A549 (cell line): ENCODE measurements around the gene SMARCD1. TPM values are rescaled to one million over a fixed set of nuclear protein-coding genes. Genes with fewer than 3 reads are reported as not detected.

ENCODE experiments used
- ATAC-seq, 2 experiments: fragments of 200-7000 bp in 1 of 2; fragments of >200 bp in 1 of 2; cut with Nextera tagmentation in 1 of 2; cut with Tn5 transposase in 1 of 2; 3 replicates each; pipeline versions ENCODE4 v1.8.0 to v1.9.1; 2018 to 2020; ENCODE audit warnings: mild to moderate bottlenecking in 1 of 2, moderate library complexity in 1 of 2
- CTCF ChIA-PET: fragments of 300-600 bp; sonication (Branson Sonifier 250); formaldehyde crosslinking; extraction: SDS; loops from one replicate; lab custom pipeline; 2021; ENCODE audit warnings: antibody characterized with exemption, inconsistent platforms; lab: Yijun Ruan, JAX
- POLR2A ChIA-PET: fragments of 350-600 bp; formaldehyde crosslinking; extraction: SDS; loops from one replicate; lab custom pipeline; 2021; ENCODE audit warnings: antibody characterized with exemption, inconsistent platforms; lab: Yijun Ruan, JAX
- DNase-seq, 2 experiments: peaks; one replicate each; pipeline versions ENCODE4 v3.0.0 to v3.0.0-alpha.2; 2011 to 2016; ENCODE audit warnings: low read depth in 1 of 2, low spot score in 1 of 2
- FAIRE-seq: peaks from 2 replicates; lab custom pipeline; 2011; peaks lifted over from hg19 to GRCh38; lab: Jason Lieb, UNC
- H3K27ac ChIP-seq, 2 experiments: fragments of >200 bp; sonication (Bioruptor Twin); formaldehyde crosslinking; 3 replicates each; pipeline ENCODE4 v1.5.1; 2016 to 2017
- H3K4me1 ChIP-seq: fragments of >200 bp; sonication (Bioruptor Twin); formaldehyde crosslinking; 3 replicates; pipeline ENCODE4 v1.6.1; 2016
- H3K4me2 ChIP-seq: fragments of >200 bp; sonication (Bioruptor Twin); formaldehyde crosslinking; 3 replicates; pipeline ENCODE4 v1.6.1; 2016
- H3K4me3 ChIP-seq: fragments of >200 bp; sonication (Bioruptor Twin); formaldehyde crosslinking; 3 replicates; pipeline ENCODE4 v1.5.1; 2016
- H3K9me3 ChIP-seq: fragments of >200 bp; sonication (Bioruptor Twin); formaldehyde crosslinking; 3 replicates; pipeline ENCODE4 v1.6.1; 2016
- CBX2 ChIP-seq: fragments of 200-600 bp; sonication (generic); IDR thresholded peaks from 2 replicates; pipeline ENCODE4 v1.6.1; 2016; ENCODE audit warnings: low read depth, mild to moderate bottlenecking, borderline replicate concordance
- CHD2 ChIP-seq: fragments of 150-350 bp; IDR thresholded peaks from 2 replicates; pipeline ENCODE4 v1.6.1; 2014; ENCODE audit warnings: low read length; ENCODE audit not compliant: partially characterized antibody
- EP300 ChIP-seq, 2 experiments: fragments of >200 bp; sonication (Bioruptor Twin); formaldehyde crosslinking; IDR thresholded peaks; 2 replicates in 1 of 2; 3 replicates in 1 of 2; pipeline ENCODE4 v1.6.1; 2016 to 2017
- FOXS1 ChIP-seq: fragments of 250-450 bp; sonication (Bioruptor Pico); IDR thresholded peaks from 2 replicates; pipeline ENCODE4 v1.5.0; 2020; ENCODE audit warnings: mild to moderate bottlenecking, moderate library complexity
- HEYL ChIP-seq: fragments of 250-450 bp; sonication (Bioruptor Pico); IDR thresholded peaks from 2 replicates; pipeline ENCODE4 v1.8.0; 2021; ENCODE audit warnings: mild to moderate bottlenecking, moderate library complexity
- HOXB13 ChIP-seq: fragments of 250-450 bp; sonication (Bioruptor Pico); IDR thresholded peaks from 2 replicates; pipeline ENCODE4 v1.5.0; 2020; ENCODE audit warnings: low read depth, mild to moderate bottlenecking, moderate library complexity
- HOXB5 ChIP-seq: fragments of 250-450 bp; sonication (Bioruptor Pico); IDR thresholded peaks from 2 replicates; pipeline ENCODE4 v1.5.0; 2020; ENCODE audit warnings: mild to moderate bottlenecking, moderate library complexity
- JUN ChIP-seq, 2 experiments: fragments of >200 bp; sonication (Bioruptor Twin); formaldehyde crosslinking; IDR thresholded peaks; 2 replicates in 1 of 2; 3 replicates in 1 of 2; pipeline ENCODE4 v1.6.1; 2016 to 2017
- KDM1A ChIP-seq: fragments of 200-600 bp; sonication (generic); IDR thresholded peaks from 2 replicates; pipeline ENCODE4 v1.6.1; 2016; ENCODE audit warnings: low read depth, mild to moderate bottlenecking
- NFE2L2 ChIP-seq: fragments of 150-350 bp; conservative IDR thresholded peaks from 2 replicates; pipeline ENCODE4 v1.6.1; 2014; ENCODE audit warnings: low read length
- NPAS2 ChIP-seq: fragments of 250-450 bp; sonication (Bioruptor Pico); IDR thresholded peaks from 2 replicates; pipeline ENCODE4 v1.8.0; 2022; ENCODE audit warnings: mild to moderate bottlenecking, moderate library complexity, borderline replicate concordance
- NR3C1 ChIP-seq: fragments of >200 bp; sonication (Bioruptor Twin); formaldehyde crosslinking; IDR thresholded peaks from 3 replicates; pipeline ENCODE4 v1.6.1; 2017
- RARB ChIP-seq: fragments of 250-450 bp; sonication (Bioruptor Pico); IDR thresholded peaks from 2 replicates; pipeline ENCODE4 v1.8.0; 2021; ENCODE audit warnings: mild to moderate bottlenecking, moderate library complexity
- RFX5 ChIP-seq: fragments of 450-650 bp; IDR thresholded peaks from 2 replicates; pipeline ENCODE4 v1.7.1; 2014; ENCODE audit warnings: antibody characterized with exemption, mild to moderate bottlenecking, moderate library complexity
- RNF2 ChIP-seq: fragments of 200-600 bp; sonication (generic); IDR thresholded peaks from 2 replicates; pipeline ENCODE4 v1.6.1; 2016; ENCODE audit warnings: low read depth, mild to moderate bottlenecking, antibody characterized with exemption, moderate library complexity, borderline replicate concordance
- WGBS: methylation state at CpG from one replicate; pipeline ENCODE4 v1.1.6; 2017; ENCODE audit errors: missing lambda C conversion rate; 5-methylcytosine and 5-hydroxymethylcytosine counted together
- polyA plus RNA-seq, 4 experiments: library from polyadenylated mRNA; depleted of rRNA in 3 of 4; stranded (reverse); fragments of >200 nt; fragmentation: RNase III in 1 of 4; extraction: RNeasy Plus Mini Kit Qiagen cat#74134 plus additional on column Dnase treatment in 1 of 4; gene quantifications; 2 replicates in 3 of 4; 3 replicates in 1 of 4; pipeline ENCODE4 v1.2.3, GENCODE V29; 2011 to 2017
- TF ChIP-seq, protein P1 (sequence below): IDR thresholded peaks from 2 replicates; pipeline ENCODE4 v1.6.1; 2012; ENCODE audit warnings: low read depth, borderline replicate concordance
- TF ChIP-seq, protein P2 (sequence below): IDR thresholded peaks from 2 replicates; pipeline ENCODE4 v1.6.1; 2012
- TF ChIP-seq, protein P3 (sequence below): fragments of >200 bp; sonication (Bioruptor Twin); formaldehyde crosslinking; IDR thresholded peaks from 2 replicates; pipeline ENCODE4 v1.6.1; 2016

The SMARCD1 gene
- polyA plus RNA-seq, 2 of the 4 experiments (the other 2 are of a cell fraction), result 62.5 to 80.7 TPM

DNA sequence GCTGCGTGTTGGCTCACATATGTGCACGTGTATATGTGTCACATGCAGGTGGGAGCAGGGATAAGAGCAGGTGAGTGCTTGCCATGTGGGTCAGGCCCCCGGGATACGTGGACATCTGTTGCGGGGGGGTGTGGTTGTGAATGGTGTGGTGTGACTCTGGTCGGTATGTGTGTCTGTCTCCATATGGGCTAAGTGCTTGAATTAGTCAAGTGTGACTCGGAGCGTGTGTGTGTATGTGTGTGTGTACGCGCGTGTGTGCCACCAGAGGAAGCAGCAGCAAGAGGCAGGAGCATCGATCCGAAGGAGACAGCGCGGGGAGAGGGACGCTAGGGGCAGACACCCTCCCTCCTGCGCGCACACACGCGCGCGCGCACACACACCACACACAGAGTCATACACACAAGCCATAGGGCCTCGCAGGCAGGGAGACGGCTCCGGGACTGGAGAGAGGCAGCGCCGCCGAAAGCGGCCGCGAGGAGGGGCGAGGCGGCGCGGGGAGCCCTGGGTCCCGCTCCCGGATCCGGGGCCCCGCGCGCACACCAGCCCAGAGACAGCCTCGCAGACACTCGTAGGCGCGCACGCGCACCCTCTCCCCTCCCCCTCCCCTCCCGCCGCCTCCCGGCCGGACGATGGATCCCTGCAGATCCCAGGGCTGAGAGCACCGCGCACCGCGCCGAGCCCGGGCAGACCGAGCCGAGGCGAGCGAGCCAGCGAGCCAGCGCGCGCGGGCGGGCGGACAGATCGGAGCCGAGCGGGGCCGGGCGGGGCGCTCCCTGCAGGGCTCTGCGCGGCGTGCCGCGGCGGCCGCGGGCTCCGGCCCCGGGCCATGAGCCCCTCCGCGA lies 27.9 kb upstream of the SMARCD1 start, which contains the start of gene ASIC1:
ASIC1 (plus strand) TSS at position 597 of the 842 bp plus-strand sequence. CDS start 1,171 bp downstream, outside the sequence.
- Histone ChIP-seq H3K9me3 (no peaks in the 10 kb centered on the region), H3K27ac (peak within 1 kb of the TSS; percentile 79 to 90), H3K4me2 (peak within 1 kb of the TSS; percentile 94), H3K4me1 (peaks cover 18% of the 10 kb centered on the region), H3K4me3 (peak within 1 kb of the TSS; percentile 85)
- FAIRE-seq (no peak), DNase-seq (peak; percentile 70 to 83), ATAC-seq (peak; percentile 72 to 81)
- WGBS, result 2% methylated on average over 32 of the region's 88 CpGs
- TF ChIP-seq, protein P1, sequence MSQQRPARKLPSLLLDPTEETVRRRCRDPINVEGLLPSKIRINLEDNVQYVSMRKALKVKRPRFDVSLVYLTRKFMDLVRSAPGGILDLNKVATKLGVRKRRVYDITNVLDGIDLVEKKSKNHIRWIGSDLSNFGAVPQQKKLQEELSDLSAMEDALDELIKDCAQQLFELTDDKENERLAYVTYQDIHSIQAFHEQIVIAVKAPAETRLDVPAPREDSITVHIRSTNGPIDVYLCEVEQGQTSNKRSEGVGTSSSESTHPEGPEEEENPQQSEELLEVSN, result peak; percentile 72; the same call in 1 of the 2 replicates
- TF ChIP-seq RARB (CRISPR knock-in tag) (no peak), NPAS2 (CRISPR knock-in tag) (no peak), HOXB5 (CRISPR knock-in tag) (no peak), HOXB13 (CRISPR knock-in tag) (no peak), HEYL (no peak), EP300 (IDR thresholded peaks at IDR 0.05) (no peak), NFE2L2 (no peak), KDM1A (no peak), JUN (IDR thresholded peaks at IDR 0.05) (peak in 1 of 2 experiments; percentile 24; a peak in 1 of 5 replicates), FOXS1 (CRISPR knock-in tag) (no peak)
- TF ChIP-seq, protein P2, sequence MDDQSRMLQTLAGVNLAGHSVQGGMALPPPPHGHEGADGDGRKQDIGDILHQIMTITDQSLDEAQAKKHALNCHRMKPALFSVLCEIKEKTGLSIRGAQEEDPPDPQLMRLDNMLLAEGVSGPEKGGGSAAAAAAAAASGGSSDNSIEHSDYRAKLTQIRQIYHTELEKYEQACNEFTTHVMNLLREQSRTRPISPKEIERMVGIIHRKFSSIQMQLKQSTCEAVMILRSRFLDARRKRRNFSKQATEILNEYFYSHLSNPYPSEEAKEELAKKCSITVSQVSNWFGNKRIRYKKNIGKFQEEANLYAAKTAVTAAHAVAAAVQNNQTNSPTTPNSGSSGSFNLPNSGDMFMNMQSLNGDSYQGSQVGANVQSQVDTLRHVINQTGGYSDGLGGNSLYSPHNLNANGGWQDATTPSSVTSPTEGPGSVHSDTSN, result no peak
- POLR2A ChIA-PET, result interaction anchor here (1.0 kb wide), 1 partner anchor 13 kb away, joined by 3 read pairs; no protein-coding TSS in a partner anchor
- CTCF ChIA-PET, result interaction anchor here (0.8 to 33.6 kb wide), 29 partner anchors 9 to 945 kb away, joined by 3 to 708 read pairs (median 10); partner anchors contain the start of genes AQP2, AQP5, AQP6 and RACGAP1

DNA sequence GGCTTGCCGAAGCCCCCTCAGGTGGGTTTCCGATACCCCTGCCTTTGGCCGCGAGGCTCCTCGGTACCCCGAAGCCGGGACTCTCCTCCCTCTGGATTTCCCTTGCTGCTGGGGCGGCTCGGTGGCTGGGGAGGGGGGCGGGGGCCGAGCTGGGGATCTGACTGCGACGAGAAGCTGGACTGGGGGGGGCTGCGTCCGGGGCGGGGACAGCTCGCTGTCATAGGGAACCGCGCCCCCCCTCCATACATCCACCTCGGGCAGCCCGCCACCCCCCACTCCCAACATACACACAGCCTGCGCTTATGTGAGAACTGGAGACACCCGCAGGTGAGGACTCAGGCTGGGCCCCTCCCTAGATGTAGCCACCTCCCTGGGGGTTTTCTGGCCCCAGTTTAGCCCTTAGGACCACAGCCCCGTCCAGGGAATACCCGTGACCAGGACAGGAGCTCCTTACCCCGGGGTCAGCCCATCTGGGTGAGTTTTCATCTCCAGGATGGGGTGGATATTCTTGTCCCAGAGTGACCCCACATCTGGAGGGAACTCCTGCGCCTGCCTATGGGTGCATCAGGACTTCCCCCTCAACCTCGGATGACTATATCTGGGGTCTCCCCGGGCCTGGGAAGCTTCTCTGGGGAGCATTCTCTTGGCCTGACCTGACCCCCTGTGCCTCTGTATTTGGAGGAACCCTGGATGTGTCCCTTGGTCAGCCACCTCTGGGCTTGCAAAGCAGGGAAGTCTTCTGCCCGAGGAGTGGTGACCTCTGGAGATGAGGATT lies 27.1 kb upstream of the SMARCD1 start:
- DNase-seq, result no peak
- ATAC-seq, result peak in 1 of 2 experiments; percentile 4; a peak in 1 of 6 replicates
- TF ChIP-seq RNF2 (no peak; the same call in 1 of the 2 replicates), CHD2 (no peak), NPAS2 (CRISPR knock-in tag) (no peak), CBX2 (no peak), NR3C1 (no peak), RFX5 (no peak), FOXS1 (CRISPR knock-in tag) (no peak)
- TF ChIP-seq, protein P2, result no peak
- TF ChIP-seq, protein P3, sequence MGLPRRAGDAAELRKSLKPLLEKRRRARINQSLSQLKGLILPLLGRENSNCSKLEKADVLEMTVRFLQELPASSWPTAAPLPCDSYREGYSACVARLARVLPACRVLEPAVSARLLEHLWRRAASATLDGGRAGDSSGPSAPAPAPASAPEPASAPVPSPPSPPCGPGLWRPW, result no peak
- Histone ChIP-seq H3K4me3 (peak overlapping the region; percentile 85), H3K4me1 (peaks cover 18% of the 10 kb centered on the region), H3K27ac (peak overlapping the region; percentile 79 to 90), H3K9me3 (no peaks in the 10 kb centered on the region), H3K4me2 (peak overlapping the region; percentile 94)
- WGBS, result 42% methylated on average over 22 of the region's 30 CpGs
- no peak for FAIRE-seq
- CTCF ChIA-PET, result interaction anchor here (0.6 to 33.6 kb wide), 13 partner anchors 8 to 946 kb away, joined by 3 to 708 read pairs (median 5); partner anchors contain the start of genes AQP5, AQP6 and SMARCD1
- POLR2A ChIA-PET, result interaction anchor here (1.0 kb wide), 1 partner anchor 13 kb away, joined by 3 read pairs; no protein-coding TSS in a partner anchor
